ENCODE data around the gene TXNRD2.

The TXNRD2 gene

GRCh38 chr22:19921544-19922081 lies 20.0 kb downstream of the TXNRD2 start:
- TF ChIP-seq TCF12 (IDR thresholded peaks at IDR 0.05; ENCODE audit: low read depth) (no peak), USF1 (IDR thresholded peaks at IDR 0.05) (no peak), YY1 (IDR thresholded peaks at IDR 0.05; ENCODE audit: low read depth) (no peak), MAX (IDR thresholded peaks at IDR 0.05) (no peak), ZBTB7A (IDR thresholded peaks at IDR 0.05; ENCODE audit: low read depth) (no peak), FOXM1 (IDR thresholded peaks at IDR 0.05; ENCODE audit: borderline replicate concordance, low read depth) (no peak), CEBPB (IDR thresholded peaks at IDR 0.05) (no peak), TEAD4 (IDR thresholded peaks at IDR 0.05) (no peak), TAF1 (IDR thresholded peaks at IDR 0.05; ENCODE audit: low read depth) (no peak), RAD21 (IDR thresholded peaks at IDR 0.05; ENCODE audit: low read depth) (no peak), EP300 (IDR thresholded peaks at IDR 0.05; ENCODE audit: borderline replicate concordance) (no peak), REST (IDR thresholded peaks at IDR 0.05; ENCODE audit: low read depth) (no peak)

- TF ChIP-seq TCF12 (IDR thresholded peaks at IDR 0.05; ENCODE audit: low read depth), result no peak
- TF ChIP-seq CEBPB (IDR thresholded peaks at IDR 0.05), result no peak
- no peak for TF ChIP-seq NFIC (IDR thresholded peaks at IDR 0.05)
- TF ChIP-seq TAF1 (IDR thresholded peaks at IDR 0.05; ENCODE audit: low read depth), result no peak
- TF ChIP-seq TEAD4 (IDR thresholded peaks at IDR 0.05), result no peak
- no peak for TF ChIP-seq EP300 (IDR thresholded peaks at IDR 0.05; ENCODE audit: borderline replicate concordance)
- no peak for TF ChIP-seq REST (IDR thresholded peaks at IDR 0.05; ENCODE audit: low read depth)
- TF ChIP-seq ZBTB7A (IDR thresholded peaks at IDR 0.05; ENCODE audit: low read depth), result no peak
- TF ChIP-seq EGR1 (IDR thresholded peaks at IDR 0.05), result no peak
- no peak for TF ChIP-seq YY1 (IDR thresholded peaks at IDR 0.05; ENCODE audit: low read depth)
These were observed 21.8 kb downstream of the TXNRD2 start for GRCh38 chr22:19919701-19920363.

GRCh38 chr22:19918332-19919106 lies 23.1 kb downstream of the TXNRD2 start:
- TF ChIP-seq USF1 (IDR thresholded peaks at IDR 0.05) (peak; percentile 74), TCF12 (IDR thresholded peaks at IDR 0.05; ENCODE audit: low read depth) (no peak)

GRCh38 chr22:19917389-19918138 lies 24.1 kb downstream of the TXNRD2 start:
- TF ChIP-seq REST (IDR thresholded peaks at IDR 0.05; ENCODE audit: low read depth) (no peak), ZBTB7A (IDR thresholded peaks at IDR 0.05; ENCODE audit: low read depth) (no peak), RAD21 (IDR thresholded peaks at IDR 0.05; ENCODE audit: low read depth) (no peak), FOXM1 (IDR thresholded peaks at IDR 0.05; ENCODE audit: borderline replicate concordance, low read depth) (no peak), CEBPB (IDR thresholded peaks at IDR 0.05) (no peak), TAF1 (IDR thresholded peaks at IDR 0.05; ENCODE audit: low read depth) (no peak), EP300 (IDR thresholded peaks at IDR 0.05; ENCODE audit: borderline replicate concordance) (no peak), CREB1 (IDR thresholded peaks at IDR 0.05; ENCODE audit: low read depth) (no peak), TCF12 (IDR thresholded peaks at IDR 0.05; ENCODE audit: low read depth) (no peak), YY1 (IDR thresholded peaks at IDR 0.05; ENCODE audit: low read depth) (no peak)

Measured in Ishikawa (cell line).